B cell (primary cell): ENCODE measurements around the gene CASK.

Source experiments
- CTCF ChIP-seq: fragments of 200-600 bp; IDR thresholded peaks from one replicate; pipeline ENCODE4 v1.8.0; 2022; ENCODE audit warnings: antibody characterized with exemption, mild to moderate bottlenecking
- EZH2 ChIP-seq: IDR thresholded peaks from 2 replicates; pipeline ENCODE4 v1.6.1; 2012; ENCODE audit warnings: borderline replicate concordance, low read depth, mild to moderate bottlenecking, moderate library complexity, low read length; ENCODE audit not compliant: insufficient read depth, poor library complexity, severe bottlenecking

DNA sequence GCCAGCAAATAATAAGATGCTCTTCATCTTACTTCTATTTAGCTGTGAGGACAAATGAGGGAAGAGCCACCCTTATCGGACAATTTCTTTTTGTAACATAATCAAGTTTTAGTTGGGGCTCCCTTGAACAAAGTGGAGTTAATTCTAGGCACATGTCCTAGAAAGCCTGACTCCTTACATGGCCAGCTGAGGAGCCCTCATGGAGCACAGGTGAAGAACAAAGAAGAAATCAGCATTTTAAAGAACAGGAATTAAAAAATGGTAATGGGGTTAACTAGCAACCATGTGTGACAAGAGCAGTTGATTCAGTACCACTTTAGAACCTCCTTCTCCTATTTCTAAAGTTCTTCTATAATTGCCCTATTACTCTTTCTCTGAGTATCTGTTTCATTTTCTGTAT is 183.5 kb downstream of the CASK start:
- TF ChIP-seq CTCF (no peak), EZH2 (no peak)
